GM10248 (cell line): ENCODE results near the gene XRCC4.

Experiments used
- CTCF ChIA-PET: fragments of 300-600 bp; sonication (Branson Sonifier 250); formaldehyde crosslinking; extraction: SDS; loops from one replicate; lab custom pipeline; 2021; ENCODE audit warnings: antibody characterized with exemption; lab: Yijun Ruan, JAX
- POLR2A ChIA-PET: fragments of 350-650 bp; sonication (Branson Sonifier 250); formaldehyde crosslinking; extraction: SDS; loops from one replicate; lab custom pipeline; 2020; ENCODE audit warnings: antibody characterized with exemption; lab: Yijun Ruan, JAX
- DNase-seq: peaks from one replicate; pipeline ENCODE4 v3.0.0; 2012; ENCODE audit errors: extremely low spot score
- TF ChIP-seq, protein P1 (sequence below): IDR thresholded peaks from 2 replicates; pipeline ENCODE4 v1.5.1; 2012; ENCODE audit warnings: mild to moderate bottlenecking, low read depth; ENCODE audit errors: extremely low read depth, missing control alignments, control extremely low read depth

Gene XRCC4

DNA sequence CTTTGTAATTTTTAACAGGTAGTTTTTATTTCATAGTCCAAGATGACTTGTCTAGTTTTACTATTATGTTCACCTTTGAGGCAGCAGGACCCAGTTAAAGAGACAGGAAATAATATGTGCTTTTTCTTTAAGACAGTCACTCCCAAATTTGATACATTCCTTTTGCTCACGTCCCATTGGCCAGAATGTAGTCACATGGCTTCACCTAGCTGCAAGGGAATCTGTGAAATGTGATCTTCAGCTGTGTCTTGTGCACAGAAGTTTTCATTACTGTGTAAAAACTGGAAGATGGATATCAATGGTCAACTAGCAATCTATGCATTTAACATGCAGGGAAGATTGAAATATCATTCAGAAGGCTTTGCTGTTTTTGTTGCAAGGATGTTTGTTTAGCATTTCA lies 41.1 kb downstream of the XRCC4 start:
- DNase-seq, result no peak
- TF ChIP-seq, protein P1, sequence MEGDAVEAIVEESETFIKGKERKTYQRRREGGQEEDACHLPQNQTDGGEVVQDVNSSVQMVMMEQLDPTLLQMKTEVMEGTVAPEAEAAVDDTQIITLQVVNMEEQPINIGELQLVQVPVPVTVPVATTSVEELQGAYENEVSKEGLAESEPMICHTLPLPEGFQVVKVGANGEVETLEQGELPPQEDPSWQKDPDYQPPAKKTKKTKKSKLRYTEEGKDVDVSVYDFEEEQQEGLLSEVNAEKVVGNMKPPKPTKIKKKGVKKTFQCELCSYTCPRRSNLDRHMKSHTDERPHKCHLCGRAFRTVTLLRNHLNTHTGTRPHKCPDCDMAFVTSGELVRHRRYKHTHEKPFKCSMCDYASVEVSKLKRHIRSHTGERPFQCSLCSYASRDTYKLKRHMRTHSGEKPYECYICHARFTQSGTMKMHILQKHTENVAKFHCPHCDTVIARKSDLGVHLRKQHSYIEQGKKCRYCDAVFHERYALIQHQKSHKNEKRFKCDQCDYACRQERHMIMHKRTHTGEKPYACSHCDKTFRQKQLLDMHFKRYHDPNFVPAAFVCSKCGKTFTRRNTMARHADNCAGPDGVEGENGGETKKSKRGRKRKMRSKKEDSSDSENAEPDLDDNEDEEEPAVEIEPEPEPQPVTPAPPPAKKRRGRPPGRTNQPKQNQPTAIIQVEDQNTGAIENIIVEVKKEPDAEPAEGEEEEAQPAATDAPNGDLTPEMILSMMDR, result no peak
- ChIA-PET CTCF (no interaction called here), POLR2A (no interaction called here)

DNA sequence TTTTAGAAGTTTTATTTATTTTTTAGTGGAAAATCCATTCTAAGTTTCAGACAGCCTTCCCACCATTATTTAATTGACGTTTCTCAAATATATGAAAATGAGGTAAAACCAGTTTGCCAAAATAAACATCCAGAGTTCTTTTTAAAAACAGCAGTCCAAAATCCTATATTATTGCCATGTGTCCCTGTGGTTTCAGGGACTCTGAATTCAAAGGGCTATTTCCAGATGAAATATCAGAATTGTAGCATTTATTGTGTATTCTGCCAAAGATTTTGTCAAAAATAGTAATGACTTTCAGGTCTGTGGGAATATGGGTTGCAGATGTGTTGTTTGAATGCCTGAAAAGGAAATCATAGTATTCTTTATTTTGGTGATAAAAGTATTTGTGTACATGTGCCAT lies 41.6 kb downstream of the XRCC4 start:
- ChIA-PET CTCF (no interaction called here), POLR2A (no interaction called here)
- no peak for DNase-seq
- TF ChIP-seq, protein P1, result no peak

DNA sequence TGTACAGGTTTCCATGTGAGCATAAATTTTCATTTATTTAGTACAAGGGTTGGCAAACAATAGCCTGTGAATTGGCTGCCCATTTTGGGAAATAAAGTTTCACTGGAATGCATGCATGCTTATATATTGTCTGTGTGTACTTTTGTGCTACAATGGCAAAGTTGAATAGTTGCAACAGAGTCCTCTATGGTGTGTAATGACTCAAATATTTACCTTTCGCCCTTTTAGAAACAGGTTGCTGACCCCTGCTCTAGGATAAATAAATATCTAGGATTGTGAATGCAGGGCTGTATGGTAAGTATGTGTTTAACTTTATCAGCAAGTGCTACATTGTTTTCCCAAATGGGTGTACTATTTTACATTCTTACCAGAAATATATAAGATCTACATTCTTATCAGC lies 47.2 kb downstream of the XRCC4 start:
- ChIA-PET CTCF (interaction anchor here (1.1 kb wide), 1 partner anchor 15 kb away, joined by 3 read pairs; no protein-coding TSS in a partner anchor), POLR2A (no interaction called here)
- DNase-seq, result no peak
- TF ChIP-seq, protein P1, result no peak

DNA sequence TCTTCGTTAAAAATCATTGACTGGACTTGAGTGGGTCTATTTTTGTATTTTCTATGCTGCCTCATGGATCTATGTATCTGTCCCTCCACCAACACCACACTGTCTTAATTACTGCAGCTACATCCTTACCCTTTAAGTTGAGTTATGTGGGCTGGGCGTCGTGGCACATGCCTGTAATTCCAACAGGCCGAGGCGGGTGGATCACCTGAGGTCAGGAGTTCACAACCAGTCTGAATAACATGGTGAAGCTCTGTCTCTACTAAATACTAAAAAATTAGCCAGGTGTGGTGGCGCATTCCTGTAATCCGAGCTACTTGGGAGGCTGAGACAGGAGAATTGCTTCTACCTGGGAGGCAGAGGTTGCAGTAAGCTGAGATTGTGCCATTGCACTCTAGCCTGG lies 48.2 kb downstream of the XRCC4 start:
- DNase-seq, result no peak
- TF ChIP-seq, protein P1, result no peak
- POLR2A ChIA-PET, result no interaction called here
- CTCF ChIA-PET, result interaction anchor here (1.3 kb wide), 1 partner anchor 28 kb away, joined by 3 read pairs; no protein-coding TSS in a partner anchor

DNA sequence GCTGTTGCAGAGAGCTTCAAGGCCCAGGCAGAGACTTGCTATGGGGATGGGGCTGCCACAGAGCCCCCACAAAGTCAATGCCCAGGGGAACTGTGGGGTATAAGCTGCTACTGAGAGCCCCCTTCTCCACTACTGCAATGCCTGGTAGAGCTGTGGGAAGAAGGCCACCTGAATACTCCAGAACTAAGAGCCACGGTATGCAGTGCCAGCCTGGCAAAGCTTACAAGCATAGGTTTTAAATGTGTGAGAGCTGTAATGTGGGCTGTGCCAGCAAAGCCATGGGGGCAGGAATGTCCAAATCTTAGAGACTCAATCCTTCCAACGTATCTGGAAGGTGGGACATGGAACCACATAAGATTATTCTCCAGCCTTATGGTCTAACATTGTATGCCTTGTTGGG lies 49.2 kb downstream of the XRCC4 start:
- TF ChIP-seq, protein P1, result no peak
- CTCF ChIA-PET, result interaction anchor here (1.3 kb wide), 1 partner anchor 29 kb away, joined by 3 read pairs; no protein-coding TSS in a partner anchor
- no peak for DNase-seq
- POLR2A ChIA-PET, result no interaction called here

DNA sequence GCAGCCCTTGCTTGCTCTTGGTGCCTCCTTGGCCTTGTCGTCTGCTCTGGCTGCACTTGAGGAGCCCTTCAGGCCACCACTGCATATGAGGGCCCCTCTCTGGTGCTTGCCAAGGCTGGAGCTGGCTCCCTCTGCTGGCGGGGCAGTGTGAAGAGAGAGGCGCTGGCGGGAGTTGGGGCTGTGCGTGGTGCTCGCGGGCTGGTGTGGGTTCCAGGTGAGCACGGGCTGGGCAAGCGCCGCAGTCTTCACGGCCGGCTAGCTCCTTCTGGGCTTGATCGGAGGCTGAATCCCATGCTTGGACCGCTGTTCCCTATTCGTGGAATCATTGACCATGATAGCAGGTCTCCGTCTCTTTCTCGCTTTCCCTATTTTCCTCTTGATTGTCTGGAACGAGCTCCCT lies 56.5 kb downstream of the XRCC4 start:
- no peak for DNase-seq
- ChIA-PET CTCF (interaction anchor here (0.8 to 1.7 kb wide), 6 partner anchors 10 to 68 kb away, joined by 3 to 6 read pairs (median 3); no protein-coding TSS in a partner anchor), POLR2A (no interaction called here)
- TF ChIP-seq, protein P1, result no peak

DNA sequence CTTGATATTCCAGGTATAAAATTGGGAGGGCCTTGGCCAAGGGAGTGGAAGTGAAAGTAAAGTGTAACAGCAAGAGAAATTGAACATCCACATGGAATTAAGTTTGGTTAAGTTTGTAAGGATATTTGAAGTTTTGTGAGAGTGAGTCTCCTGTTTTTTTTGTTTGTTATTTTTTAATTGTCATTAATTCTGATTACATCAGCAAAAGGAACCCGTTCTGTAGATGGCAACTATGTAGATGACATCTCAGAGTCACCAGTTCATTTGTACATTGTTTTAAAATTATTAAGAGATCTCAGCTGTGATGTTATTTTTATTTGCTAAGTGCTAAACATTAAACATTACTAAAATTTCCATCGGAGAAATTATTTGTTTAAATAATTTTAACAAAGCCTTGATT lies 65.2 kb downstream of the XRCC4 start:
- ChIA-PET POLR2A (no interaction called here), CTCF (interaction anchor here (1.7 kb wide), 1 partner anchor 9 kb away, joined by 5 read pairs; no protein-coding TSS in a partner anchor)
- TF ChIP-seq, protein P1, result no peak
- DNase-seq, result no peak
